ENCODE measurements around the gene ABCG8. TPM values are rescaled to one million over a fixed set of nuclear protein-coding genes. Genes with fewer than 3 reads are reported as not detected.

Gene ABCG8
- total RNA-seq, 1 donor, result under 0.01 TPM

- DNase-seq (ENCODE audit: low read depth in 2 of 3, low spot score in 2 of 3), result no peak
Measured at GRCh38 chr2:43825841-43826240, 12.9 kb upstream of the ABCG8 start.

GRCh38 chr2:43826305-43827250 is 12.2 kb upstream of the ABCG8 start:
- DNase-seq (ENCODE audit: low read depth in 2 of 3, low spot score in 2 of 3), result no peak

- peak in 1 of 3 donors; percentile 10 for DNase-seq (ENCODE audit: low read depth in 2 of 3, low spot score in 2 of 3)
Measured at GRCh38 chr2:43831543-43832294, 7.1 kb upstream of the ABCG8 start.

GRCh38 chr2:43832457-43832856 is 6.3 kb upstream of the ABCG8 start:
- DNase-seq (ENCODE audit: low read depth in 2 of 3, low spot score in 2 of 3), result peak in 1 of 3 donors; percentile 10

GRCh38 chr2:43837033-43837432 is 1.7 kb upstream of the ABCG8 start:
- DNase-seq (ENCODE audit: low read depth in 2 of 3, low spot score in 2 of 3), result no peak

- DNase-seq (ENCODE audit: low read depth in 2 of 3, low spot score in 2 of 3), result no peak
Measured at GRCh38 chr2:43837831-43838559, 776 bp upstream of the ABCG8 start.

GRCh38 chr2:43839776-43840564 is 1.2 kb downstream of the ABCG8 start:
- DNase-seq (ENCODE audit: low read depth in 2 of 3, low spot score in 2 of 3), result no peak

GRCh38 chr2:43840965-43841364 is 2.2 kb downstream of the ABCG8 start:
- no peak for DNase-seq (ENCODE audit: low read depth in 2 of 3, low spot score in 2 of 3)

GRCh38 chr2:43841949-43842865 is 3.4 kb downstream of the ABCG8 start:
- no peak for DNase-seq (ENCODE audit: low read depth in 2 of 3, low spot score in 2 of 3)

GRCh38 chr2:43842866-43843226 is 4.1 kb downstream of the ABCG8 start:
- DNase-seq (ENCODE audit: low read depth in 2 of 3, low spot score in 2 of 3), result no peak

- no peak for DNase-seq (ENCODE audit: low read depth in 2 of 3, low spot score in 2 of 3)
Measured at GRCh38 chr2:43845181-43845580, 6.4 kb downstream of the ABCG8 start.

GRCh38 chr2:43846140-43846793 is 7.5 kb downstream of the ABCG8 start:
- DNase-seq (ENCODE audit: low read depth in 2 of 3, low spot score in 2 of 3), result no peak

- no peak for DNase-seq (ENCODE audit: low read depth in 2 of 3, low spot score in 2 of 3)
Measured at GRCh38 chr2:43848214-43848613, 9.4 kb downstream of the ABCG8 start.

GRCh38 chr2:43851011-43851980 is 12.5 kb downstream of the ABCG8 start:
- no peak for DNase-seq (ENCODE audit: low read depth in 2 of 3, low spot score in 2 of 3)

- no peak for DNase-seq (ENCODE audit: low read depth in 2 of 3, low spot score in 2 of 3)
Measured at GRCh38 chr2:43852196-43852730, 13.5 kb downstream of the ABCG8 start.

GRCh38 chr2:43853141-43854081 is 14.6 kb downstream of the ABCG8 start:
- no peak for DNase-seq (ENCODE audit: low read depth in 2 of 3, low spot score in 2 of 3)

Data from hematopoietic multipotent progenitor cell (in vitro differentiated cells).